DMS53 (cell line): ENCODE results near the gene TPSG1.

ENCODE experiments used
- DNase-seq: peaks from one replicate; lab custom pipeline; 2025; lab: John Stamatoyannopoulos, UW

The TPSG1 gene

GRCh38 chr16:1176280-1176897 is 48.7 kb downstream of the TPSG1 start:
- no peak for DNase-seq

- DNase-seq, result no peak
Observed at GRCh38 chr16:1175566-1176279, 49.3 kb downstream of the TPSG1 start.

GRCh38 chr16:1174477-1175357 is 50.4 kb downstream of the TPSG1 start:
- DNase-seq, result no peak

- no peak for DNase-seq
Observed at GRCh38 chr16:1173788-1174451, 51.1 kb downstream of the TPSG1 start.

- DNase-seq, result no peak
Observed at GRCh38 chr16:1172651-1173050, 52.4 kb downstream of the TPSG1 start.

- no peak for DNase-seq
Observed at GRCh38 chr16:1171854-1172428, 53.1 kb downstream of the TPSG1 start.
